Neural cell (in vitro differentiated cells): ENCODE results near the gene RAD23B.

Source experiments
- EZH2 ChIP-seq: fragments of 200-600, 300-800 bp; shearing (Covaris generic), sonication (generic); IDR thresholded peaks from 2 replicates; pipeline ENCODE4 v1.6.1; 2014; ENCODE audit warnings: antibody characterized with exemption, low read length, borderline replicate concordance, mild to moderate bottlenecking; ENCODE audit not compliant: insufficient read depth, poor library complexity, severe bottlenecking
- TF ChIP-seq, protein P1 (sequence below): fragments of 450-650 bp; IDR thresholded peaks from 2 replicates; pipeline ENCODE4 v1.5.1; 2014; ENCODE audit warnings: antibody characterized with exemption, mild to moderate bottlenecking, moderate library complexity; ENCODE audit not compliant: poor library complexity, severe bottlenecking

DNA sequence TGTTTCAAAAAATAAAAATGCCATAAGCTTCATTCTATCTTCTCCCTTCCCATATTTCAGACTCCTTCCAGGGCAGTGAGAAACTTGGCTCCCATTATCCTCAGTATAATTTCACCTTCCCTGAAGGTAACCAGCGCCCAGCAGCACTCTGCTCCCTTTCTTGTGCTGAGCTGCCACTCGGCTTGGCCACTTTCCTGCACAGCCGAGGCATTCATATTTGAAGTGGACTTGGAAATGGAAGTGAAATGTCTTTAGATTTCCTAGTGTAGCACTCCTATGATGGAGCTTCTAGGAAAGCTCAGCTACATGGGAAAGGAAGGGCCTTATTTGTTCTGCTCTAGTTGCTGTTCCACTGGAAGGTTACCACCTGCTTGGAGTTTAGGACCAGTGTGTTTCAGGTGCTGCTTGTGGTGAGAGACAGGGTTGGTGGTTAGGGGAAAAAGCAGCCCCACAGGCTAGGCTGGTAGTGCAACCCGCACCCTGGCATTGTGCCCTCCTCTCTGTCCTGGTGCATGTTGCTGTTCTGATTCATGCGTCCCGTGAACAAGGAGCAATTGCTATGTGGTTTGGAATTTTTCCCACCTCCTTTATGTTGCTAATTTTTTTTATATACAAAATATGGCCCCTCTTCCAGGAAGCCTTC lies 53.8 kb downstream of the RAD23B start:
- no peak for TF ChIP-seq EZH2
- TF ChIP-seq, protein P1, sequence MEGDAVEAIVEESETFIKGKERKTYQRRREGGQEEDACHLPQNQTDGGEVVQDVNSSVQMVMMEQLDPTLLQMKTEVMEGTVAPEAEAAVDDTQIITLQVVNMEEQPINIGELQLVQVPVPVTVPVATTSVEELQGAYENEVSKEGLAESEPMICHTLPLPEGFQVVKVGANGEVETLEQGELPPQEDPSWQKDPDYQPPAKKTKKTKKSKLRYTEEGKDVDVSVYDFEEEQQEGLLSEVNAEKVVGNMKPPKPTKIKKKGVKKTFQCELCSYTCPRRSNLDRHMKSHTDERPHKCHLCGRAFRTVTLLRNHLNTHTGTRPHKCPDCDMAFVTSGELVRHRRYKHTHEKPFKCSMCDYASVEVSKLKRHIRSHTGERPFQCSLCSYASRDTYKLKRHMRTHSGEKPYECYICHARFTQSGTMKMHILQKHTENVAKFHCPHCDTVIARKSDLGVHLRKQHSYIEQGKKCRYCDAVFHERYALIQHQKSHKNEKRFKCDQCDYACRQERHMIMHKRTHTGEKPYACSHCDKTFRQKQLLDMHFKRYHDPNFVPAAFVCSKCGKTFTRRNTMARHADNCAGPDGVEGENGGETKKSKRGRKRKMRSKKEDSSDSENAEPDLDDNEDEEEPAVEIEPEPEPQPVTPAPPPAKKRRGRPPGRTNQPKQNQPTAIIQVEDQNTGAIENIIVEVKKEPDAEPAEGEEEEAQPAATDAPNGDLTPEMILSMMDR, result no peak
